Activated CD4-positive, alpha-beta T cell treated with anti-CD3 and anti-CD28 coated beads for 36 hours (primary cell): ENCODE data around the gene SUPT4H1. TPM values are rescaled to one million over a fixed set of nuclear protein-coding genes. Genes with fewer than 3 reads are reported as not detected.
A peak's percentile ranks its signal among the peaks of the same experiment; 100 is the strongest.

Experiments
- ATAC-seq: fragments of 200-7000 bp; cut with Tn5 transposase; one replicate; pipeline ENCODE4 v1.10.0; 2021; ENCODE audit warnings: mild to moderate bottlenecking, moderate library complexity
- CTCF ChIA-PET: fragments of 350-600 bp; sonication (Branson Sonifier 250); formaldehyde crosslinking; loops from one replicate; lab custom pipeline; 2021; ENCODE audit warnings: antibody characterized with exemption; lab: Charles Lee
- POLR2A ChIA-PET: fragments of 350-600 bp; sonication (Branson Sonifier 250); formaldehyde crosslinking; loops from one replicate; lab custom pipeline; 2021; ENCODE audit warnings: antibody characterized with exemption, inconsistent platforms; lab: Charles Lee
- DNase-seq: peaks from one replicate; pipeline ENCODE4 v3.0.0-alpha.2; 2020
- H3K27ac Mint-ChIP-seq: one replicate; pipeline ENCODE4 v1.8.0; 2021; ENCODE audit warnings: mixed read lengths
- H3K27me3 Mint-ChIP-seq: one replicate; pipeline ENCODE4 v1.8.0; 2021; ENCODE audit warnings: mixed read lengths
- H3K36me3 Mint-ChIP-seq: one replicate; pipeline ENCODE4 v1.8.0; 2021; ENCODE audit warnings: low read depth, mixed read lengths
- H3K4me1 Mint-ChIP-seq: one replicate; pipeline ENCODE4 v1.8.0; 2021; ENCODE audit warnings: mixed read lengths
- H3K4me3 Mint-ChIP-seq: one replicate; pipeline ENCODE4 v1.8.0; 2021; ENCODE audit warnings: mild to moderate bottlenecking, moderate library complexity, mixed read lengths
- H3K9me3 Mint-ChIP-seq: one replicate; pipeline ENCODE4 v1.8.0; 2021; ENCODE audit warnings: low read depth, mixed read lengths
- intact Hi-C, 2 experiments: fragments of 100-400 bp; cut with DNase I in 1 of 2; cut with micrococcal nuclease in 1 of 2; formaldehyde crosslinking; loops; one replicate each; pipeline versions ENCODE4 v1.14.2 to v1.15.1; 2022 to 2024; cut with DNase I, micrococcal nuclease
- total RNA-seq, 2 experiments: library from RNA; stranded (reverse); gene quantifications; one replicate each; pipeline ENCODE4 v1.2.3, GENCODE V29; 2021

Gene SUPT4H1
- total RNA-seq, 2 experiments from 2014 or later: 106 to 129 TPM

DNA sequence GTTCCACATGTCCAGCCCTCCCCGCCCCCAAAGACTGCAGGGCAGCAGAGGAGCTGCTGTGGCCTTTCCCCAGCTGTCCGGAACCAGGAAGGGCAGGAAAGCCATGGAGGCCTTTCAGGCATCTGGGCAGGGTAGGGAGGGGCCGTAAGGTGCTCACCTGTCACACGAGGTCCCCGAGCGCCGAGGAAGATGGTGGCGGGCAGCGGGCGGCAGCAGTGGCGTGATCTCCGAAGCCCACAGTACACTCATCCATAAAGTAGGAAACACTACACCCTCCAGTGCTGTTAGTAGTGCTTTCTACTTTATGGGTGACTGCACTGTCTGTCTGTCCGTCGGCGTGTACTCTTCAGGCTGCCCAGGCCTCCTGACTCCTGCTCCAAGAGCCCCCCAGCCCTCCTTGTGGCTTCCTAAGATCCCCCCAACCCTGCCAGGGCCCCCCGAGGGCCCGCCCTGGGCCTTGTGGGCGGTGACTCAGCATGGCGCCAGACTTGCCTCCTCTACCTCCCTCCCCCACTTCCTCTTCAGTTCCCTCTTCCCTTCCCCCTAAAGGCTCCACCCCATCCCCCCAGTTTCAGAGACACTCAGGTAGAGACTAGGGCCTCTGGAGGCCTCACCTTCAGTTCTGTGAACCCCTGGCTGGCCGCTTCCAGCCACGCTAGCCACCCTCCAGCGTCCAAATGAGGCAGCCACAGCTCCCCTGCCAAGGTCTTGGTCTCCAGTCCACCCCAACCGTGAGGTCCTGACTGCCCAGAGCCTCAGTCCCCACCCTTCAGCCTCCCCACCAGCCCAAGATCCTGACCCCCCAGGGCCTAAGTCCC lies 20.8 kb downstream of the SUPT4H1 start:
- ChIA-PET POLR2A (interaction anchor here (1.0 to 4.8 kb wide), 5 partner anchors 11 to 86 kb away, joined by 3 to 172 read pairs (median 15); partner anchors contain the start of genes RNF43 and SUPT4H1), CTCF (interaction anchor here (1.0 to 2.8 kb wide), 3 partner anchors 12 to 15 kb away, joined by 3 to 22 read pairs (median 3); no protein-coding TSS in a partner anchor)
- Mint-ChIP-seq H3K36me3 (peaks cover 64% of the 10 kb centered on the region), H3K4me3 (peak overlapping the region; percentile 100), H3K4me1 (peaks cover 41% of the 10 kb centered on the region), H3K27ac (peak overlapping the region; percentile 100), H3K9me3 (no peaks in the 10 kb centered on the region), H3K27me3 (peaks cover 2% of the 10 kb centered on the region)
- DNase-seq: peak; percentile 85
- intact Hi-C loops: loop anchor here (10.0 kb wide), 4 partner anchors 304 to 1374 kb away; partner anchors contain the start of genes MRPS23 (in 1 of the 2), PRR11 (in 1 of the 2), PTRH2 (in 1 of the 2) and SKA2 (in 1 of the 2)
- ATAC-seq: no peak

DNA sequence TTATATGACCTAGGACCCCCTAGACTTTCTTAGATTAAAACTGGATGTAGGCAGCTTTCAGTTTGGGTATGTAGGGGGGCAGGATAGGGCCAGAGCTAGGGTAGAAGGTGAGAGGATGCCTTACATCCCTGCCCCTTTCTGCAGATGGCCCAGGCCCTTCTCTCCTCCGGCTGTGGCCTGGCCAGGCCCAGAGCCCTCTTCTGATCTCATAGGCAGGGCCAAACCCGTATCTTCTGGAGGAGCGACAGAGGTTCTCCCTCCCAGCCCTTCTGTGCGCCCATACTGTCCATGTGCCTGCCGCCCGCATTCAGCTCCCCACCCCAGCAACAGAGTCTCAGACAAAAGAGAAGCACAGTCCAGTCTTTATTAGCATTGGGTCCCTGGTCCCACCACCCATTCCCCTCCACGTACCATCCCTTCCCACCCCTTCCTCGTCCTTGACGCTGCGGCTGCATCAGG lies 21.4 kb downstream of the SUPT4H1 start:
- intact Hi-C loops: loop anchor here (10.0 kb wide), 4 partner anchors 304 to 1374 kb away; partner anchors contain the start of genes MRPS23 (in 1 of the 2), PRR11 (in 1 of the 2), PTRH2 (in 1 of the 2) and SKA2 (in 1 of the 2)
- ATAC-seq (peak; percentile 0), DNase-seq (peak; percentile 66)
- Mint-ChIP-seq H3K36me3 (peaks cover 61% of the 10 kb centered on the region), H3K4me1 (peaks cover 41% of the 10 kb centered on the region), H3K9me3 (no peaks in the 10 kb centered on the region), H3K27ac (peak overlapping the region; percentile 100), H3K4me3 (peak overlapping the region; percentile 100), H3K27me3 (peaks cover 2% of the 10 kb centered on the region)
- POLR2A ChIA-PET: interaction anchor here (1.0 to 4.8 kb wide), 3 partner anchors 12 to 21 kb away, joined by 3 to 172 read pairs (median 56); partner anchors contain the start of gene SUPT4H1
- CTCF ChIA-PET: interaction anchor here (1.0 to 2.8 kb wide), 3 partner anchors 13 to 16 kb away, joined by 3 to 22 read pairs (median 3); no protein-coding TSS in a partner anchor

DNA sequence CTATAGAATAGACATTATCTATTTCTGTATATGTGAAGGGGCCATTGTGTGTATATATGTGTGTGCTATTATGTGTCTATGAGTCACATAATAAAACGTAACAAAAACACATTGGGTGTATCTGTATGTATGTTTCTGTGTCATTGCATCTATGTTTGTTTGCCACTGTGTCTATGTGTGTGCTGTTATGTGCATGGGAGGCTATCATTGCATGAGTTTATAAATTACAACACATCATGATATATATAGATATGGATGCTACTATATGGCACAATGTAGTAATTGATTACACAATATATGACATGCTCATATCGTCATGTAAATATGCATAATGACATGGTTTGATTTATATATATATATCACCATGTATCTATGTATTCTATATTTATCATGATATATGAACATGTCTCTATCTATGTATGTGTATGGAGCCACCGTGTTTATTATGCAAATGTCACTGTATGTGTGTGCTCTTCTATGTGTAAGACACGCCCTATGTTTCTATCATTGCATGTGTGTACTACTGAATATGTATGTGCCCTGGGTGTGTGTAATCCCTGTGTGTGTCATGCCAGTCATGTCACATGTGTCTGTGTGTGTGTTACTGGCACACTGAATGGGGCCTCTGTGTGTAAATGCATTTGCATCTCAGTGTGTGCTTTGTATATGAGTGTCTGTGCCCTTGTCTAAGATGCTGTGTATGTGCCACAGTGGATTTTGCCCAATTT lies 22.0 kb downstream of the SUPT4H1 start:
- H3K27me3 Mint-ChIP-seq: peaks cover 2% of the 10 kb centered on the region
- ChIA-PET POLR2A (interaction anchor here (1.0 to 4.8 kb wide), 3 partner anchors 12 to 22 kb away, joined by 3 to 172 read pairs (median 56); partner anchors contain the start of gene SUPT4H1), CTCF (interaction anchor here (1.0 to 2.8 kb wide), 2 partner anchors 13 to 16 kb away, joined by 3 to 22 read pairs; no protein-coding TSS in a partner anchor)
- H3K4me1 Mint-ChIP-seq: peaks cover 41% of the 10 kb centered on the region
- H3K4me3 Mint-ChIP-seq: peak overlapping the region; percentile 100
- intact Hi-C loops: loop anchor here (1.0 to 10.0 kb wide), 12 partner anchors 8 to 1375 kb away; partner anchors contain the start of genes RNF43 (in 2 of the 2), SUPT4H1 (in 2 of the 2), MRPS23 (in 1 of the 2) and PRR11 (in 1 of the 2)
- no peaks in the 10 kb centered on the region for H3K9me3 Mint-ChIP-seq
- peaks cover 57% of the 10 kb centered on the region for H3K36me3 Mint-ChIP-seq
- peak; percentile 27 for ATAC-seq
- peak overlapping the region; percentile 100 for H3K27ac Mint-ChIP-seq
- DNase-seq: peak; percentile 80

DNA sequence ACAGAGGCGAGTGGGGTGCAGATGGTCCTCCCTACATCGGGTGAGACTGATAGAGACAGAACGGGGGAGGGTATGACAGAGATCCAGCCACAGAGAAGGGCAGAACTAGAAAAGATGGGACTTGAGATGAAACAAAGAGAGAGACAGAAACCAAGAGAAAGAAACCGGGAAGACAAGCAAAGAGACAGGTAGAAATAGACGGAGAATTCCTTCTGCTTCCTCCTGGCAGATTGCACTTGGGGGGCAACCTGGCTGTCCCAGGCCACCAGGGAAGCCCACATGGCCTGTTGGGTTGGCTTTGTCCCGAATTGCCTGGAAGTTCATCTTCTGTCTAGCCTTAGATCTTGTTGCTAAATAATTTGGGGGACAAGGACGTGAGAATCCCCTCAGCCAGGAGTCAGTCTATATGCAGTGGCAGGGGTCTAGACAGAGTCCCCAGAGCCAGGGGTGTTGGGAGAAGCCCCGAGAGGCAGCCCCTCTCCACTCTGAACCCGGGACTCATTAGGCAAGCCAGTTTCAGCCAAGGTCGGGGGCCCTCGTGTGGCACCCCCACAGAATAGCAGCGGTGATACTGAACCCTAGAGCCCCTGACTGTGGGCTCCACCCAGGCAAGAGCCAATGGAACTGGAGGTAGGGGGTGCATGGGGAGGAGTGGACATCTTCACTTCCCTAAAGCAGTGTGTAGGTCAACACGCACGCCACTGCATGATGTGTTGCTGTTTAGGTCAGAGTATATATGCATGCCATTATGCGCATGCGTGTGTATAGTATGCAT lies 22.8 kb downstream of the SUPT4H1 start:
- intact Hi-C loops: loop anchor here (1.0 to 2.0 kb wide), 8 partner anchors 9 to 322 kb away; partner anchors contain the start of genes RNF43 (in 2 of the 2), SUPT4H1 (in 2 of the 2) and SRSF1 (in 1 of the 2)
- ATAC-seq (peak; percentile 43), DNase-seq (peak; percentile 93)
- ChIA-PET CTCF (interaction anchor here (1.9 kb wide), 2 partner anchors 11 to 24 kb away, joined by 6 to 36 read pairs; no protein-coding TSS in a partner anchor), POLR2A (interaction anchor here (1.9 to 4.1 kb wide), 3 partner anchors 9 to 15 kb away, joined by 15 to 26 read pairs (median 24); no protein-coding TSS in a partner anchor)
- Mint-ChIP-seq H3K4me3 (peak overlapping the region; percentile 100), H3K4me1 (peaks cover 39% of the 10 kb centered on the region), H3K36me3 (peaks cover 49% of the 10 kb centered on the region), H3K9me3 (no peaks in the 10 kb centered on the region), H3K27ac (peak overlapping the region; percentile 93), H3K27me3 (peaks cover 2% of the 10 kb centered on the region)

DNA sequence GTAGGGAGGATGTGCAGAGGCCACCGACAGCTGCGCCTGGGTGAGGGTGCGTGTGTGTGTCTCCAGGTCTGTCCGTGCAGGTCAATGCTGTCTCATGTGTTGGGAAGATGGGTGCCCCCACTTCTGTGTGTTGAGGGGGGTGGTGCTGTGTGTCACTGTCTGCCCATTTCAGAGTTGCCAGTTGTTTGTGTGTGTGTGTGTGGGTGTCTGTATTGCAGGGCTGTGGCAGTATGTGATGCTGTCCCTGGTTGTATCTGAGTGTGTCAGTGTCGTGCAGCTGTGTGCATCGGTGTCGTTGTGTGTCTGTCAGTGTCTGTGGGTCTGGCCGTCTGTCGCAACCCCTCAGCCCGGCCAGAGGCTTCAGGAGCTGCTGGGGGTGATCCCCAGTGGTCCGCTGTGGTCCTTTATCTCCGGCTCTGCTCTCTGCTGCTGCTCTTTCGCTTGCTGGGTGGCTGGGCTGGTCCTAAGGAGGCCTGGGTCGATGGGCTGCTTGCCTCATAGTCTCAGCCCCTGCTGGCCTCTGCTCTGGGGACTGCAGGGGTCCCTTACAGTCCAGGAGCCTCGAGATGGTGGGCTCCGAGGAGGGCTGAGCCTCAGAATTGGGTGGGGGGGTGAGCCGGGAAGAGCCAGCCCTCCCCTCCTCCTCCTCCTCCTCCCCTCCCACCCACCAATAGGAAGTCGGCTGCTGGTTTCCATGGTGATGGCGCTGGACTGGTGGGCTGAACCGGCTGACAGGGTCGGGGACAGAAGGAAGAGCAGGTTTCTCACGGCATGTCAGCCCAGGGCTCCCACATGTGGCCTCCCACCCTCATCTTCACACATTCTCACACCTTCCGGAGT lies 23.6 kb downstream of the SUPT4H1 start, which contains the start of gene TSPOAP1:
TSPOAP1 (minus strand) TSS at position 601 of the 840 bp plus-strand sequence. CDS start 875 bp downstream, outside the sequence.
- ATAC-seq: peak; percentile 4
- peak; percentile 93 for DNase-seq
- peak within 1 kb of the TSS; percentile 100 for H3K4me3 Mint-ChIP-seq
- peaks cover 39% of the 10 kb centered on the region for H3K4me1 Mint-ChIP-seq
- H3K36me3 Mint-ChIP-seq: peaks cover 46% of the 10 kb centered on the region
- H3K27me3 Mint-ChIP-seq: peaks cover 2% of the 10 kb centered on the region
- H3K9me3 Mint-ChIP-seq: no peaks in the 10 kb centered on the region
- intact Hi-C loops: loop anchor here (1.0 to 2.0 kb wide), 8 partner anchors 10 to 322 kb away; partner anchors contain the start of genes RNF43 (in 2 of the 2), SUPT4H1 (in 2 of the 2) and SRSF1 (in 1 of the 2)
- ChIA-PET CTCF (interaction anchor here (0.6 to 3.5 kb wide), 7 partner anchors 8 to 98 kb away, joined by 3 to 36 read pairs (median 5); no protein-coding TSS in a partner anchor), POLR2A (interaction anchor here (0.7 to 4.1 kb wide), 11 partner anchors 9 to 303 kb away, joined by 3 to 26 read pairs (median 7); partner anchors contain the start of genes RNF43 and SUPT4H1)
- H3K27ac Mint-ChIP-seq: peak within 1 kb of the TSS; percentile 93

DNA sequence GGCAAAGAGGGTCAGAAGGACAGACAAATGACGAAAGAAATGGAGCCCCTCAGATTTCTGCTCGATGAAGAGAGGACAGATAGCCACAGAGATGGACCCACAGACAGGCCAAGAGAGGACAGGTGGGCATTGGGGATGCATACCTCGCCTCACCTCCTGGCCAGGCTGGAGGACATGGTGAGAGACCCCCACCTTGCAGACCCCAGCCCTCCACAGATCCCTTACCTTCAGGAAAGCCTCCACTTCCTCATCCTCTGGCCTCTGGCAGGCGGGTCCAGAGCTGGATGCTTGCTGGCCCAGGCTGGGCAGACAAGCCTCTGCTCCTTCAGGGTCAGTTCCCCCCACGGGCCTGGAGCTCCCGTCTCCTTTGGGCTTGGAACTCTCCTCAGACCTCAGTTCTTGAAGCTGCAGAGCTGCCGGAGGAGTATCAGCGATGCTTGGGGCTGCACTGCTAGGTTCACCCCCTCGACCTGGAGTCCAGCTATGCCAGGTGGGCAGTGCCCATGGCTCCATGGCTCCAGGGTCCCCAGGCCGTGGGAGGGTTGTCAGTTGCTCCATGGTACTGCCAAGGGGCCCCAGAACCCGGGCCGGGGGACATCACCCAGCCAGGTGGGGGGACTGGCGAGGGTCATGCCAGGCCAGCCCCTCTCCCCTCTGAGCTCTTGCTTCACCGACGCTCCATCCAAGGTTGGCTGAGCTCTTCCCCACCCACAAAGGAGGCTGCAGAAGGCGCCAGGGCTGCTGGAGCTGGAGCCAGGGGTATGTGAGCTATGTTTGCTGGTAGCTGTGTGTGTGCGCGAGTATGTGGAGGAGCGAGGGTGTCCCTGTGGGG lies 24.4 kb downstream of the SUPT4H1 start:
- Mint-ChIP-seq H3K4me3 (peak overlapping the region; percentile 100), H3K27me3 (peaks cover 2% of the 10 kb centered on the region), H3K4me1 (peaks cover 39% of the 10 kb centered on the region), H3K27ac (peak overlapping the region; percentile 93), H3K9me3 (no peaks in the 10 kb centered on the region), H3K36me3 (peaks cover 41% of the 10 kb centered on the region)
- CTCF ChIA-PET: interaction anchor here (0.6 to 3.5 kb wide), 11 partner anchors 9 to 99 kb away, joined by 3 to 36 read pairs (median 4); partner anchors contain the start of gene RNF43
- no peak for DNase-seq
- intact Hi-C loops: loop anchor here (2.0 kb wide), 2 partner anchors 191 to 321 kb away; partner anchors contain the start of gene SRSF1 (in 1 of the 2)
- no peak for ATAC-seq
- POLR2A ChIA-PET: interaction anchor here (0.7 to 4.1 kb wide), 11 partner anchors 10 to 303 kb away, joined by 3 to 26 read pairs (median 7); partner anchors contain the start of genes RNF43 and SUPT4H1

DNA sequence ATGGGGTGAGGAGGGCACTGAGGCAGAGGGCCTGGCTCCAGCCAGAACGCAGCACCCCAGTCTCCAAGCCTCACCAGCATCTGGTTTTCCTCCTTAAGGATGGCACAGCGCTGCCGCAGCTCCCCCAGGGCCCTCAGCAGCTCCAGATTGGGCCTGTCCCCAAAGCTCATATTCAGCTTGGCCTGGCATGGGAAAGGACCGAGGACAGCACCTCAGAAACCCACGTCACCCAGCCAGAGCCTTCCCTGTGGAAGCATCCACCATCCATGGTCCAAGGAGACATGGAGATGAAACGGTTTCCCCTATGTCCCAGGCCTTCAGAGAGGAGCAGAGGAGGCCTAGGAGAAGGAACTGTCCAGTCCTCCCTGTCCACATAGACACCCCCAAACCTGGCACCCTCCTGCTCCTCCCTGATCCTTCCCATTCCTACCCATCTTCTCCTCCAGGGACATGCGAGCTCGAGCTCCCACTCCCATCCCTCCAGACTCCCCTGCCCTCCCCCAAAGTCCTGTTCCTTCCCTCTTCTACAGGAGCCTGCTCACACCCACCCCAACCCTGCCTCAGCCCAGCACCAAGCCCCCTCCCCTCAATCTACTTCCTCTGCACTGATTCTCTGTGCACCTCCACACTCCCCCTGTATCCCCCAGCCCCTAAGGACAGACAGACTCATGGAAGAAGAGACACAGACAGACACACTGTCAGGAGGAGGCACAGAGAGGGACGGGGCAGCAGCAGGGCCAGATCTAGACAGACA lies 25.2 kb downstream of the SUPT4H1 start:
- Mint-ChIP-seq H3K27ac (peak overlapping the region; percentile 93), H3K4me1 (peaks cover 35% of the 10 kb centered on the region), H3K4me3 (peak overlapping the region; percentile 100), H3K36me3 (peaks cover 35% of the 10 kb centered on the region), H3K9me3 (no peaks in the 10 kb centered on the region), H3K27me3 (peaks cover 2% of the 10 kb centered on the region)
- intact Hi-C loops: no loop called here
- peak; percentile 48 for DNase-seq
- CTCF ChIA-PET: interaction anchor here (0.5 to 3.5 kb wide), 16 partner anchors 9 to 1146 kb away, joined by 3 to 36 read pairs (median 5); partner anchors contain the start of genes RNF43 and SUPT4H1
- POLR2A ChIA-PET: interaction anchor here (0.6 to 4.1 kb wide), 12 partner anchors 9 to 91 kb away, joined by 3 to 26 read pairs (median 9); partner anchors contain the start of genes RNF43 and SUPT4H1
- ATAC-seq: no peak
